ENCODE data around the gene SAMD4A. TPM values are rescaled to one million over a fixed set of nuclear protein-coding genes. Genes with fewer than 3 reads are reported as not detected.

Gene SAMD4A
- total RNA-seq, 1 donor from 2014 or later = 59.2 TPM

DNA sequence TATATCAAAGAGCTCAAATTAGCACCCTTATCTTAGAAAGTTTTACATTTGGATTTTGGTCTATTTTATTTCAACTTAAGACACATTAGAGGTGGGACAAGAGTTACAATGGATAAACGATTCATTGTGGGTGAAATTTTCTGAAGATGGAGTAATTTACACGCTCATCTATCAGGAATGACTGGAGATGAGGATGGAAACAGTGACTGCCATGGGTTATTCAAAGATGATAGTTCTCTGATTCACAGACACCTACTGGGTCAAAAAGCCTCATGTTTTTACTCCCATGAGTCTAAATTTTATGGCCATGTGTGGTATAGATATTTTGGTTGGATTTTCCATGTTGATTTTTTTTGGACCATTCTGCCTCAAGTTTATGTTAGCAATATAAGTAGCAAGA is 22.1 kb downstream of the SAMD4A start:
- no peak for DNase-seq (ENCODE audit: low spot score)
- intact Hi-C loops (cut with DNase I) = no loop called here
- ATAC-seq = no peak

DNA sequence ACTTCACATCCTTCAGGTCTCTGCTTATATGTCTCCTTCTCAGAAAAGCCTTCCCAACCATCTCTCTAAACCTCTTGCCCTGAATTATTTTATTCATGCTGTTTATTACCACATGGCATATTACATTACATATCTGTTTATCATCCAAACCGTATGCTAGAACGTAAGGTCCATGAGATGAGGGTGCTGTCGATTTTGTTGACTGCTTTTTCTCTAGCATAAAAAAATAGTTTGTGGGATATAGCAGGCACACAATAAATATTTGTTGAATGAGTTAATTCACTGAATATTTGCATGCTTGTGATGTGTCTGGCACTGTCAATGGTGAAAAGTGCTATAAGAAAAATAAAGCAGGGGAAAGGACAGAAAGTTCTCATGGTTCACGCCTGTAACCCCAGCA is 22.9 kb downstream of the SAMD4A start:
- ATAC-seq (no peak), DNase-seq (ENCODE audit: low spot score) (no peak)
- intact Hi-C loops (cut with DNase I) = no loop called here

DNA sequence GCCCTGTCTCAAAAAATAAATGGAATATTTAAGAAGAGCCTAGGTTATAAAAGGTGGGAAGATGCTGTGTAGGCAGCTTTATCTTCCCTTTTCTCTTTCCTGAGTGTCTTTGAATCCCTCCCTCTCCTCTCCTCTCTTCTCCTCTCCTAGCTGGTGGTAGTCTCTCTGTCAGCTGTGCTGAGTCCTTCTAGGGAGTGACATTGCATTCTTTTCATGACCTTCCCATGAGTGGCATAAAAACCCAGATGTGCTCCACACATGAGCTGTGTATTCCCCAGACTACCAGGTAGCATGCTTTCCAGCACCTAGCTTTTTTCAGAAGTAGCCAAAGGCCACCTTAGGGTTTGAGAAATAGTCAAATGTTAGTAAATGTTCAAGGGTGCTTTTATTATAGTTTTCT is 23.6 kb downstream of the SAMD4A start:
- ATAC-seq (peak; percentile 28), DNase-seq (ENCODE audit: low spot score) (no peak)
- intact Hi-C loops (cut with DNase I) = no loop called here

DNA sequence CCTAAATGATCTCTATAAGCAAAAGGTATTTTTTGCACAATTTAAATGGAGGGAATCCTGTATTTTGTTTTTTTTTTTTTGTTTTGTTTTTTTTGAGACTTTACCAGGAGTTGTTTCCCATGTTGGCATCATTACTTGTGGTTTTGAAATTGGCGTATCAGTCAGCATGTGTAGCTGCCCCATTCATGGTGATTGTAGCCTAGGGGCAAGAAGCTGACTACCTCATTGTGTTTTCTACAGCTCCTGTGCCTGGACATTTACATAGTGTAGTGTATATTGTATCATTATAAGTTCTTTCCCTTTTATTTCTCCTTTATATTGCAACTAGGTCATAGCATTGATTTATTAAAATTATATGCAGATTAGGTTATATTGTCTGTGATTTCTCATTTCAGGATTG is 24.5 kb downstream of the SAMD4A start:
- intact Hi-C loops (cut with DNase I) = no loop called here
- DNase-seq (ENCODE audit: low spot score) (no peak), ATAC-seq (no peak)

DNA sequence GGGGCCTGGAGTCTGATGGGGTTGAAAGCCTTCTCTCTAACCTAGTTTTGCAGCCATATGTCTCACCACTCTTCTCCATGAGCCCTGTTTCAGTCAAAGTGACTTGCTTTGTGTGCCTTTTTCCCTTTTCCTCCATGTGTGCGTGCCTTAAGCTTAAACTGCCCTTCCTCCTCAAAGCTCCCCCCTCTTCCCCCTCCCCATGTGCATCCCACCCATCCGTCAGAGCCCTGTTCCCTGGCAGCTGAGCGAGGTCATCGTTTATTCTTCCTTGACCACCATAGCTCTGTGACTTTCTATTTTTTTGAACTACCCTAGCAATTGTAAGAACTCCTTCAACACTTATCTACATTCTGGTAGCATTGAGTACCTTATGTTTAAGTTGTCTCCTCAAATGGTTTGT is 24.9 kb downstream of the SAMD4A start:
- ATAC-seq (no peak), DNase-seq (ENCODE audit: low spot score) (no peak)
- intact Hi-C loops (cut with DNase I) = no loop called here

DNA sequence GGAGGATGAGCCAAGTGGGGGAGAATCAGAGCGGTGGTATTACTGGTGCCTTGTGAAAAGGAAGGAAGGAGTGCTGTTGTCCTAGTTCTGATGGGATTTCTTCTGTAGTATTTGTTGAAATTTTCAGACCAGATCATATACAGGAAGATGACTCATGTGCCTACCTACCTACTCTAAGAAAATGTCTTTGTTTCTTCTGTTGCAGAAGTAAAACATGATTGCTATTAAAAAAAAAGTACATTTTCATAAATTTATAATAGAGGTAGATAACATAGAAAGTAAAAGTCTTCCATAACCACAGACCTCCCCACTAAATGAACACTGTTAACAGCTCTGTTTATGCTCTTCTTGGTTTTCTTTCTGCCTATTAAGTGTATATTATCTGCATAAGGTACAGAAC is 26.9 kb downstream of the SAMD4A start:
- no peak for DNase-seq (ENCODE audit: low spot score)
- intact Hi-C loops (cut with DNase I) = no loop called here
- ATAC-seq = no peak

DNA sequence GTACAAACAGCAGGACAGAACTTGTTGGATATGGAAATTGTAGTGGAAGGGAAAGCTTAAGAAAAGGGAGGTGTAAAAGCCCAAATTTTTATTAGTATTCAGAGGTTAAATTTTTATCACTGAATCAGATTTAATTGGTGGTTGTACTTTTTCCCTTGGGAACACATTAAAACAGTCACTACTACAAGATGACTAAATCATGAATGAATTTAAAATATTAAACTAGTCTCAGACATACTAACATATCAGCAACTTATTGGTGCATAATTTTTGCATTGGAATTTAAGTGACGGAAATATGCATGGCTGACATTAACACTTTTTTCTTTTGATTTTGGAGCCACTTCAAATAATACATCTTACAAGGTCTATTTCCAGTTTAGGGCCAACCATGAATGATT is 27.6 kb downstream of the SAMD4A start:
- DNase-seq (ENCODE audit: low spot score) (no peak), ATAC-seq (no peak)
- intact Hi-C loops (cut with DNase I) = no loop called here

DNA sequence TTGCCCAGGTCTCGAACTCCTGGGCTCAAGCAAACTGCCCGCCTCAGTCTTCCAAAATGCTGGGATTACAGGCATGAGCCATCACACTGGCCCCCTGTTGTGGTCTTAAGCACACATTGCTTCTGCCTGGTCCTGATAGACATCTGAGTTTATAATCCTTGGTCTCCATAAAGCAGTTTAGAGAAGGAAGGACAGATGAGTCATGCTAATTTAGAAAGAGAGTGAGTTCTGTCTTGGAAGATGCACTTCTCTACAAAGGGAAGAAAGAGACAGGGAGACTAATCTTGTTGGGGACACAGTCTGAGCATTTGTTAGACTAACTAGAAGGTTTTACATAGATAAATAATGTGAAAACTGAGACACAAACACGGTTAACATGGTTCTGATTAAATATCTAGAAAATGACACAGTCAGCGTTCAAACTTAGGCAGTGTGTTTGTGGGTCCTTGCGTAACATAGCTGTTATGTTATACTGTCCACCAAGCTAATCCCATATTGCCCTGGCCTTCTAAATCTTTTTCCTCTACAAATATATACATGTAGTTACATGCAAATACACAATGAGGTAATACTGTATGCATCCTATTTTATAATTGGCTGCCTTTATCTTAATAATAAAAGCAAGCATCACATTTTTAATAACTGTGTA is 31.0 kb downstream of the SAMD4A start:
- no peak for DNase-seq (ENCODE audit: low spot score)
- intact Hi-C loops (cut with DNase I) = no loop called here
- ATAC-seq = no peak

DNA sequence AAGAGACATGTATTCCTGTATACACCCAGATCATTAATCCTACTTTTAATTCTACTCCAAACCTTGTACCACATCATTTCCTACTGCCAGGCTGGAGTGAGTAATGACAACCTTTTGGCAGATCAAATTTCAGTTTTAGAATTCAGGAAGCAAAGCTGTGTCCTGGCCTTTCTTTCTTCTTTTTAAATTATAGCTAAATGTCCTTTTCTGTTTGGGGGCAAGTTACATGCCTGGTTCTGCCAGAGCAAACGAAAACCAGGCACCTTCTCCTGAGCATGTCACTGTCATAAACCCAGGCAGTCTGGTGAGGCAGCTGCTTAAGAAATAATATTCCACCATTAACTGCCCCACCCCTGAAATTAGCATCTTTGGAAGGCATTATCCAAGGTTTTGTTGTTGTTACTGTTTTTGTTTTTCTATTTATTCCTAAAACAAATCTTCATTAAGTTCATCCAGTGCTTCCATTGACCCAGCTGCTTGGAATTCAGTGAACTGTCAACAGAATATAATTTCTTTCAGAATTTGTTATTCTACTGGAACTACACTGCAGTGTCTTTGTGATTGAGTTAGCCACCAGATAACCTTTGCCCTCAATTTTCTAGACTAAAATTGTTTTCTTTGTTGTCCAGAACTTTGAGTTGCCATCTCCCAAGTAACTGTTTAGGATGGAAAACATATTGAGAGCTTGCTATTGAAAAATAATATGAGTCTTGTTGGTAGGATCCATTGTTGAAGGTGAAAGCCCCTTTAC is 33.2 kb downstream of the SAMD4A start:
- intact Hi-C loops (cut with DNase I) = no loop called here
- ATAC-seq (no peak), DNase-seq (ENCODE audit: low spot score) (no peak)

DNA sequence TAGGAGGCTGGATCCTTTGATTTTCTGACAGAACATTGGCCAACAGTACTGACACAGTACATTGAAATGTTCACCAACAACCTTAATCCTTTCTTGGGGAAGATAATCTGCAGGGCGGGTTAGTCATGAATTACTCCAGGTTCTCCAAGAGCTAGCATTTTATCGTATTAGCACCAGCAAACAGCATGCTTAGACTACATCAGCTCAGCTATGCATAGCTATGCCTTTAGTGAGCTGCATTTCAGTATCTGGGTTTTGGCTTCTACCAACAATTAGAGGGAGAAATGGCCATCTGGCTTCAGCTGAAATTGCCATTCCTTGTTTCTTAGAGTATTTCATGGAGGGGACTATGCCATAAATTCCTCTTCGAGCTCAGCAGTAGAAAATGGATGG is 33.8 kb downstream of the SAMD4A start:
- ATAC-seq = no peak
- DNase-seq (ENCODE audit: low spot score) = no peak
- intact Hi-C loops (cut with DNase I) = no loop called here

DNA sequence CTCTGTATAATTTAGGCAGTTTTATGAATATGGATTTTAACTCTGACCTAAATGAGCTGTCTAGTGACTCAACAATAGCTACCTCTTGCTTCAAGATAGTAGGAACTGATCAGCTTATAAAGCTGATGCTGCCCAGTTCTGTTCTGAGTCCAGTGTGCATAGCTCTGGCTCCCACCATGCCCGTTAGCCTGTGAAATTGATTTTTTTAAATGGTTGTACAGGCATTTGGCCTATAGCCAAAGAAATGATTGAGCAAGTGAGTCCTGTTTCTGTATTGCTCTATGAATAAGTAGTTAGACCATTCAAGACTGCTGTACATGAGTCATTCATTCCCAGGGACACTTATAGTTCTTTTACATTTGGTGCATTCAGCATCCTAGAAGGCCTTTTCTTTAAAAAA is 36.4 kb downstream of the SAMD4A start:
- intact Hi-C loops (cut with DNase I) = no loop called here
- ATAC-seq (no peak), DNase-seq (ENCODE audit: low spot score) (no peak)

DNA sequence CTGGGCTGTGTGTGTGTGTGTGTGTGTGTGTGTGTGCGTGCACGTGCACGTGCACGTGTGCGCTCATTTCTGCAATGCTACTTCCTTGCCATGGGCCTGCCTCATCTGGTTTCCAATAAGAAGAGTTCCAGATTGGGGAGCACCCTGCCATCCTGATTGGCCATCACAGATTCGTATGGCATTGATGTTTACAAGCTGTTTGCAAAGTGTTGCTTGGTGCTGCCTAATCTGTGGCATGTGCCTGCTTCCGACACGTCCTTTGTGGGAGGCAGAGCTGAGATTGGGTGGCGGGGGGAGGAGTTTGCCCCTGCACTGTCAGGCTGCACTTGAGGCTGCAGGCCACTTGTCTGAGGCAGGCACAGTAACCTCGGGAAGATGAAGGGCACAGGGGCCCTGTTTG is 39.2 kb downstream of the SAMD4A start:
- DNase-seq (ENCODE audit: low spot score) (no peak), ATAC-seq (peak; percentile 23)
- intact Hi-C loops (cut with DNase I) = no loop called here

DNA sequence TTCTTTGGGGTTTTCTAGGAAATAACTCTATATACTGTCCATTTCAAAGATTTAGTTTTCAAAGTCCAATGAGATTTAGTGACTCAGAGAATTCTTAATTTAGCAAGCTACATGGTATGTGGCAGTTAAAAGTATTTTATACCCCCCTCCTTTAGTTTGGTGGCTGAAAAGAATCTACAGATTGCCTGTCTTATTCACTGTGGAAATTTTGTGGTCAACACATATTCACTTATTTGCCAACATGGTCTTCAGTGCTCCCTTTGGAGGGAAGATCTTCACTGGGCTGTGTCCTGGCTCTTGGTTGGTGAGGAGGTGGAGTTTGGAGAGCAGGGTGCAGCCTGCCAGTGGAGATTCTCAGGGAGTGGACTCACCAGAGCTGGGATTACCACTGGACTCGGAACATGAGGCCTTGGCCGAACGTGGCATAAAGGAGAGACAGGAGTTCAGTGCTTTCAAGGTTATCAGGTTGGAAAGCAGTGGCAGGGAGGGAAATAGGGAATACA is 39.8 kb downstream of the SAMD4A start:
- intact Hi-C loops (cut with DNase I) = no loop called here
- no peak for DNase-seq (ENCODE audit: low spot score)
- ATAC-seq = peak; percentile 71

DNA sequence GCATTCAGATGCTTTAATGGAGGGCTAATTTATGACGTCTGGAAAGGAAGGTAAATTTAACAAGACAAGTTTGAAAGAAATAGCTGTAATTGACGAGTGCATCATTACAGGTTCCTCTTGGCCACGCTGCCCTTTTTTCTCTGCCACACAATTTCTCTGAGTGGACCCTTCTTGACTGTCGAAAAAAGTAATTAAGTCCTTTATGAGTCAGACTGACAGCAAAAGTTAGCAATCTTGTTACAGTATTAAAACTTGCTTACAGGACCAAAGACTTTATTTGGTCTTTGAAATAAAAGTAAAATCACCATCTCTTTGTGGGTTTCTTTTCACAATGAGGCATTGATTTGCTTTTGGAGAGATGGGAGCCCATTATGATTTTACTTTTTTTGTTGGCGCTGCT is 42.6 kb downstream of the SAMD4A start:
- no peak for DNase-seq (ENCODE audit: low spot score)
- intact Hi-C loops (cut with DNase I) = no loop called here
- ATAC-seq = no peak

DNA sequence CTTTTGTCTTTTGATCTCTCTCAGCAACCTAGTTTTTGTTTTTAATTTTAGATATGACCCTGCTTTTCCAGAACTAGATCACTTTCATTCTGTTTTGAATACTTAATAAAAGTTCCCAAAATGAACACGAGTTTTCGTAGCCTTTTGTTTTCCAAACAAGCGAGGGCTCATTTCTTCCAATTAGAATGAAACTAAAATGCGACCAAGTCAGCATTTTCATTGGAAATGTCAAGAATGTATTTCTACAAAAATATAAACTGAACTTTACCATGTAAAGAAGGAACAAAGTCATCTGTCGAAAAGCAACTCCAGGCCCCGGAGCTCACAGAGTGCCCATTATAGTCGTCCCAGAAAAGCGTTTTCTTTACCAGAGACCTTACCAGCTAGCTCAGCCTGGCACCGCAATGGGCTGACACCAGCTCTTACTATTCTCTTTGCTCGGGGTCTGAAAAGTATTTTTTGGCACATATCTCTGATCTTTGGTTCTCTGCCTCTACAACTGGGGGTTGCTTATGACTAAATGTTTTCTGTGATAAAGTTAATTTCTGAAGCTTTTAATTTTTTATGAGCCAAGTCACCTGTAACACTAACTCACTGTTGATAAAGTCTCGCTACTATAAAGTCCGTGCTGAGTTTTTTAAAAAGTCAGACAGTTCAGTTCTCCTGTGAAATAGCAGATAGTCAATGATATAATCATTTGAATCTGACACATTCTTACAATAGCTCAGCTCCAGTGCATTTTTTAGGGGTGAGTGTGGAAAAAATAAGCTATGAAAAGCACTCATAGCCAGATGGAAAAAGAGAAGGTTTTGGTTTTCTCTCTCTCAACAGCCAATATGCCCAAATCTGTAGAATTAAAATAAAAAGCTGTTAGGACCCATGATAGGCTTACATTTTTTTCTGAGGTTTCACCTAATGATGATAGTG is 43.4 kb downstream of the SAMD4A start:
- DNase-seq (ENCODE audit: low spot score) (no peak), ATAC-seq (no peak)
- intact Hi-C loops (cut with DNase I) = no loop called here

DNA sequence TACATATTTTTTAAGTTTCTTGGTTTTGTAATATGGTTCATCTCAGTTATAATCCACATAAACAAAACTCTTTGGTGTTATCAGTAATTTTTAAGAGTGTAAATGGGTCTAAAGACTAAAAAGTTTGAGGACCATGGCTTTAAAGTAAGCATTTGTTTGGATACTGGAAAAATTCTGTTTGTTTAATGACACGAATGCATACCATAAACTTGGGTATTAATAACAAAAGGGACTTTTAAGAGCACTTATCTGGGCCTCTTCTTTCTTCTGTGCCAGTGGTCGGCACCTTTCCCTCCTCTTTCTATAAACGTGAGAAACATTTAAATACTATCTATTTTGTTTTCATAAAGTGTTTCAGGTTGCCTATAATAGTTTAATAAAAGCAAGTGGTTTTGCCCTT is 47.4 kb downstream of the SAMD4A start:
- ATAC-seq (no peak), DNase-seq (ENCODE audit: low spot score) (no peak)
- intact Hi-C loops (cut with DNase I) = no loop called here

DNA sequence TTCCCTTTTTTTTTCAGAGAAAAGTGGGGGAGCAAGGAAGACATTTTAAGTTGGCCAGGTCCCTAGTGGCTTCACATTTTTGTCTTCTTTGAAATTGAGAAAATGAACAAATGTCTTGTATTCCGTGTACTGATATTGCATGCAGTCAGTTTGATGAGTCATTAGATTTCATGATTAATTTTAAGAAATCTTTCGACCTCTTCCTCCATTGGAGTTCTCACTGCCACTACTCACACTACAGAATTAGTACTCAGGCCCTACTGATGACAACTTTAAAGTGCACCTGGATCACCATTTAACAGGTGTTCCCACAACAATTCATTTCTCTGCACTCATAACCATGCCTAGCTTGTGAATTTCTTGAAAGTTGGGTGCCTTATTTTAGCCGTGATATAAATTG is 50.5 kb downstream of the SAMD4A start:
- intact Hi-C loops (cut with DNase I) = no loop called here
- no peak for DNase-seq (ENCODE audit: low spot score)
- no peak for ATAC-seq

DNA sequence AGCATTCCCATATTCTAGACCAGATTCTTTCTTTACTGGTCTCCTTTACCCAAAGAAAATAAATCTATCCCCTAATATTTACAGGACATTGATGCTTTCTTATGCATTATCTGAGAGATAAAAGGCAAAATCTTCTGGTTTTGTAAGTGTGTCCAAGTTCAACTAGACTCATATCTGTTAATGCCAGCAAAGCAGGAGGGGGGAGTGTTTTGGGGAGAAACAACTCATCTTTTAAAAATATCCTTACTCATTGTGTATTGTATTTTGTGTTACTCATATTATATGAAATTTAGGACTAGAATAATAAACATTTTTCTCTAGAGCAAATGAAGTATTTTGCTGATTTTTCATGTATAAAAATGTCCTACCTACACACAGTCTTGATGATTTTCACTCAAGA is 54.8 kb downstream of the SAMD4A start:
- DNase-seq (ENCODE audit: low spot score) = no peak
- ATAC-seq = no peak
- intact Hi-C loops (cut with DNase I) = no loop called here

DNA sequence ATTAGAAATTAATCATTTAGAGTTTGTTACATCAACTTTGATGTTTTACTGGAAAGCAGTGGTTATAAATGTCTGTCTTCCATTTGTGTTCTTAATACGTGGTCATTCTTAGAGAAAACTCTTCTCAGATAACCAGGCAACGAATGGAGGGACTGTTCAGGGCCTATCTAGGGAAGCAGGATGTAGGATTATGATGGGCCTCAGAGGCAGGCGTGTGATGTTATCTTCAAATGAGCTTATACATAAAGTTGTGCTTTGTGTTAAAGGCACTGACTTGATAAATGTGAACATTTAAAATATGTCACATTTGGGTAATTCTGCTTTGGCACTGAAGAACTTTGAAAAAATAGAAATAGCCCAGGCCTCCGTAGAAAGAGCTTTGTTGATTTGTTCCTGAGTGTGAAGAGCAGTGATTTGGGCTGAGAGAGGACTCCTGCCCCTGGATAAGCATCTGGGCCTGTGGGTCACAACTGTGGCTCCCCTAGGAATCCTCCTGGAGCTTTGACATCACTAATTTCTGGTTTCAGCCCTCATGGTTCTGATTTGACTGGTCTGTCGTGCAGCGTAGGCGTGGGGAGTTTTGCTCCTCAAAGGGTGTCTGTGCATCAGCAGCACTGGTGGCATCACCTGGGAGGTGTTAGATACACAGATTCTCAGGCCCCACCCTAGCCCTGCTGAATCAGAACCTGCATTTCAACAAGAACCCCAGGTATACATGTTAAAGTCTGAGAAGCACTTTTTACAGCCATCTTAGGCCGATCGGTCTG is 55.4 kb downstream of the SAMD4A start:
- ATAC-seq (no peak), DNase-seq (ENCODE audit: low spot score) (no peak)
- intact Hi-C loops (cut with DNase I) = no loop called here

Measured in sciatic nerve (tissue), 2 donors.